Measurements from ENCODE around the gene ITGA1.

The ITGA1 gene

DNA sequence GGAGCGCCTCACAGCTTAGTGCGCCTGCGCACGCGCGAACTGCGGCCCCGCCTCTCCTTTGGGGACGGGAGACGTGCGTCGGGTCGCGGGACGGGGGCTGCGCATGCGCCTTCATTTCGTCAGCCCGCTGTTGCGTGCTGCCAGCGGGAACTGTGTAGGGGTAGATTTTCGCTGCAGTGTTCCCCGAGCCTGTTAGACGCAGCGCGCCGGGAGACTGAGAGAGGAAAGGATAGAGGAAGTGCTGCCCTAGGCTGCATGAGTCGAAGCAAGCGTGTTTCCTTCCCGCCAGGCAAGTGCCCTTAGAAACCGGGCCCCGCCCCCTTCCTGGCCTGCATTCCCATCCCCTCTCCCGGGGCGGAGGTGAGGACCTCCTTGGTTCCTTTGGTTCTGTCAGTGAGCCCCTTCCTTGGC lies 12.3 kb downstream of the ITGA1 start:
- H3K27me3 Mint-ChIP-seq: no peaks in the 10 kb centered on the region
- peaks cover 21% of the 10 kb centered on the region for H3K36me3 Mint-ChIP-seq (ENCODE audit: low read depth)
- intact Hi-C loops (cut with micrococcal nuclease): loop anchor here (2.0 kb wide), 1 partner anchor 33 kb away; no protein-coding TSS in a partner anchor
- H3K4me1 Mint-ChIP-seq (ENCODE audit: low read depth): peaks cover 60% of the 10 kb centered on the region
- no peaks in the 10 kb centered on the region for H3K9me3 Mint-ChIP-seq
- H3K4me3 Mint-ChIP-seq: peak overlapping the region; percentile 82
- H3K27ac Mint-ChIP-seq: peak overlapping the region; percentile 97

DNA sequence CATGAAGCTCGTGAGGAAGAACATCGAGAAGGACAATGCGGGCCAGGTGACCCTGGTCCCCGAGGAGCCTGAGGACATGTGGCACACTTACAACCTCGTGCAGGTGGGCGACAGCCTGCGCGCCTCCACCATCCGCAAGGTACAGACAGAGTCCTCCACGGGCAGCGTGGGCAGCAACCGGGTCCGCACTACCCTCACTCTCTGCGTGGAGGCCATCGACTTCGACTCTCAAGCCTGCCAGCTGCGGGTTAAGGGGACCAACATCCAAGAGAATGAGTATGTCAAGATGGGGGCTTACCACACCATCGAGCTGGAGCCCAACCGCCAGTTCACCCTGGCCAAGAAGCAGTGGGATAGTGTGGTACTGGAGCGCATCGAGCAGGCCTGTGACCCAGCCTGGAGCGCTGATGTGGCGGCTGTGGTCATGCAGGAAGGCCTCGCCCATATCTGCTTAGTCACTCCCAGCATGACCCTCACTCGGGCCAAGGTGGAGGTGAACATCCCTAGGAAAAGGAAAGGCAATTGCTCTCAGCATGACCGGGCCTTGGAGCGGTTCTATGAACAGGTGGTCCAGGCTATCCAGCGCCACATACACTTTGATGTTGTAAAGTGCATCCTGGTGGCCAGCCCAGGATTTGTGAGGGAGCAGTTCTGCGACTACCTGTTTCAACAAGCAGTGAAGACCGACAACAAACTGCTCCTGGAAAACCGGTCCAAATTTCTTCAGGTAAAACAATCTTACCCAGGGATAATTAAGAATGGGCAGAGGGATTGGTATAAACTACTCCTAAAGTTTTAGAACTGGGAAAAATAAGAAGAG lies 12.9 kb downstream of the ITGA1 start:
- intact Hi-C loops (cut with micrococcal nuclease): loop anchor here (2.0 kb wide), 1 partner anchor 34 kb away; no protein-coding TSS in a partner anchor
- H3K27ac Mint-ChIP-seq: peak overlapping the region; percentile 97

DNA sequence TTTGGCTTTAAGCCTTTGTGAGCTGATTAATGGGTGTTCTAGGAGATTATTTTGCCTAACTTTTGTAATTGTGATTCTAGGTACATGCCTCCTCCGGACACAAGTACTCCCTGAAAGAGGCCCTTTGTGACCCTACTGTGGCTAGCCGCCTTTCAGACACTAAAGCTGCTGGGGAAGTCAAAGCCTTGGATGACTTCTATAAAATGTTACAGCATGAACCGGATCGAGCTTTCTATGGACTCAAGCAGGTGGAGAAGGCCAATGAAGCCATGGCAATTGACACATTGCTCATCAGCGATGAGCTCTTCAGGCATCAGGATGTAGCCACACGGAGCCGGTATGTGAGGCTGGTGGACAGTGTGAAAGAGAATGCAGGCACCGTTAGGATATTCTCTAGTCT lies 13.6 kb downstream of the ITGA1 start:
- intact Hi-C loops (cut with micrococcal nuclease): loop anchor here (2.0 kb wide), 1 partner anchor 35 kb away; no protein-coding TSS in a partner anchor
- H3K27me3 Mint-ChIP-seq: no peaks in the 10 kb centered on the region
- peak overlapping the region; percentile 82 for H3K4me3 Mint-ChIP-seq
- H3K4me1 Mint-ChIP-seq (ENCODE audit: low read depth): peaks cover 70% of the 10 kb centered on the region
- peaks cover 25% of the 10 kb centered on the region for H3K36me3 Mint-ChIP-seq (ENCODE audit: low read depth)
- H3K9me3 Mint-ChIP-seq: no peaks in the 10 kb centered on the region
- H3K27ac Mint-ChIP-seq: peak overlapping the region; percentile 97

More for the DNA sequence above, 12.9 kb downstream of the ITGA1 start:
- Mint-ChIP-seq H3K4me3 (peak overlapping the region; percentile 82), H3K27me3 (no peaks in the 10 kb centered on the region), H3K4me1 (ENCODE audit: low read depth) (peaks cover 66% of the 10 kb centered on the region), H3K9me3 (no peaks in the 10 kb centered on the region), H3K36me3 (ENCODE audit: low read depth) (peaks cover 25% of the 10 kb centered on the region)

DNA sequence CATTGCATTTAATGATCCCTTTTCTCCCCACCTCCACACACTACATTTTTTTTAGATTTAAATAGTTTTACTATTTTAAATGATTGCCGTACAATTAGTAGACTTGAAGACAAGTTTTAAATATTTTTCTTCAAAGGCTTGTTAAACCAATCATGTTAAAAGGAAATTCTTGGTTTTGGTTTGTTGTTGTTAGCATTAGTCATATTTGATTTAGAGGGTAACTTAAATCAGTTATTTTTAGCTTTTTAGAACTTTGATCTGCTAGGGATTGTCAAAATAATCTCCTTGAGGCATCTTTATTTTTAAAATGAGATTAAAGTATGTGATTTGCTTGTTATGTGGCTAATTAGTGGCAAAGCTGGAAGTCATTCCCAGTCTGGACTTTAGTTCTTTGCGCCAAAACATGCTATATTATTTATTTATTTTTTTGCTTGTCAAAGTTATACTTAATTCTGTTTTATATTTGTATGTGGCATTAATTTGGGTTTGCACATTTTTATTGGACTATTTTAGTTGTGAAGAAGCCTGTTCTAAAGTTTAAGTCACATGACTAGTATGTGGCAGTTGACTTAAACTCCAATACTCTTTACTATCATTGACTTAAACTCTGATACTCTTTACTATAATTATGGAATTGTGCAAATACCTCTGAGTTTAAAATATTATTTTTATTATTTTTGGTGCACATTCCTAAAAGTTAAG lies 14.7 kb downstream of the ITGA1 start:
- Mint-ChIP-seq H3K9me3 (no peaks in the 10 kb centered on the region), H3K27me3 (no peaks in the 10 kb centered on the region), H3K4me3 (no peak overlapping the region), H3K27ac (peak overlapping the region; percentile 34), H3K36me3 (ENCODE audit: low read depth) (peaks cover 25% of the 10 kb centered on the region), H3K4me1 (ENCODE audit: low read depth) (peaks cover 60% of the 10 kb centered on the region)
- intact Hi-C loops (cut with micrococcal nuclease): no loop called here

DNA sequence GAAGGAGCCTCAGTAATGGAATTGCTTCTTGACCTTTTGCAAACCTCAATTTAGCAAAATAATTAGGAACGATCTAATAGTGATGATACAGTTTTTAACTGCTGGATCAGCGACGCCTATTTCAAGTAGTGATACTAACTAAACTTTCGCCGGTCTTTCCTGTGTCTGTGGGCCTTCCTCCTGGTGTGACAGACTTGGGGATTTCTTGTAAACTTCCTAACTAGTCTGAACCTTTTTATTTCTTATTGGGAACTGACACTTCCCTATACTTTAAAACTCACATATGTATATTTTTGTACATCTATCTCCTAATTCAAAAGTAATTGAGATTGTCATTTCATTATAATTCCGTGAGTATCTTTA lies 15.2 kb downstream of the ITGA1 start:
- intact Hi-C loops (cut with micrococcal nuclease): no loop called here
- Mint-ChIP-seq H3K4me1 (ENCODE audit: low read depth) (peaks cover 55% of the 10 kb centered on the region), H3K9me3 (no peaks in the 10 kb centered on the region), H3K27me3 (no peaks in the 10 kb centered on the region), H3K36me3 (ENCODE audit: low read depth) (peaks cover 25% of the 10 kb centered on the region), H3K4me3 (no peak overlapping the region), H3K27ac (peak overlapping the region; percentile 34)

DNA sequence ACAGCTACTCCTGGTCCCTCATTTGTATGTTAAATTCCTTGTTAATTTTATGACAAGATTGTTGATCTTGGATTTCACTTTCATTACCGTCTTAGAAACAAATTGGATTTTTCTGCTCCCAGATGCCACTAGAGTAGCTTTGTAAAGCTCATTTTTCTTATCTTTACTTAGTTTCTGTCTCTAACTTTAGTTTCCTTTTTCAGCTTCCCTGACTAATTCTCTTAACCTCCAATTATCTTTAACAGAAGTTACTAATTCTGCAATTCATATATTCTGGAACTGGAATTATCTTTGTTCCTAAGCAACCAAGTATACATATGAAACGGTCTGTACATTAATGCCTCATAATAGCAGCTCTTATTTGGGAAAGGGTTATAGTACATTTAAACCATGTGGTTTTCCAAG lies 16.7 kb downstream of the ITGA1 start:
- no peak overlapping the region for H3K4me3 Mint-ChIP-seq
- peaks cover 48% of the 10 kb centered on the region for H3K4me1 Mint-ChIP-seq (ENCODE audit: low read depth)

DNA sequence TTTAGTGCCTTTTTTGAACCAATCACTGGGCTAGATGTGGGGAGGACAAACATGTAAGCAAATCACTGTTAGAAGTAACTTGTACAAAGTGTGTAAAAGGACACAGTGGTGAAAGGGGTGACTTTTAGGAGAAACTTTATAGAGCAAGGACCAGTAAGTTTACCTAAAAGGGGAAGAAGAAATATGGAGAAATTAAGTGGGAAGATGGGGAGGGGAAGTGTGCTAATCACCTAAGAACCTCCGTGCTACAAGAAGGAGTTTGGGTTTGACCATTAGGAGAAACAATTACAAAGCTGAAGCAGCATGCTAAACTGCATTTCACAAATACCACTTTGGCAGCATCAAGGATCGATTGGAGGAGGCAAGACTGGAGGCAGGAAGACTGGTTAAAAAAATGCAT lies 17.3 kb downstream of the ITGA1 start:
- H3K4me1 Mint-ChIP-seq (ENCODE audit: low read depth): peaks cover 52% of the 10 kb centered on the region
- H3K4me3 Mint-ChIP-seq: no peak overlapping the region
- peaks cover 18% of the 10 kb centered on the region for H3K36me3 Mint-ChIP-seq (ENCODE audit: low read depth)
- H3K9me3 Mint-ChIP-seq: no peaks in the 10 kb centered on the region
- intact Hi-C loops (cut with micrococcal nuclease): no loop called here
- peak overlapping the region; percentile 2 for H3K27ac Mint-ChIP-seq
- H3K27me3 Mint-ChIP-seq: no peaks in the 10 kb centered on the region

More for the DNA sequence above, 16.7 kb downstream of the ITGA1 start:
- intact Hi-C loops (cut with micrococcal nuclease): no loop called here
- Mint-ChIP-seq H3K9me3 (no peaks in the 10 kb centered on the region), H3K36me3 (ENCODE audit: low read depth) (peaks cover 24% of the 10 kb centered on the region), H3K27me3 (no peaks in the 10 kb centered on the region), H3K27ac (peak overlapping the region; percentile 2)

DNA sequence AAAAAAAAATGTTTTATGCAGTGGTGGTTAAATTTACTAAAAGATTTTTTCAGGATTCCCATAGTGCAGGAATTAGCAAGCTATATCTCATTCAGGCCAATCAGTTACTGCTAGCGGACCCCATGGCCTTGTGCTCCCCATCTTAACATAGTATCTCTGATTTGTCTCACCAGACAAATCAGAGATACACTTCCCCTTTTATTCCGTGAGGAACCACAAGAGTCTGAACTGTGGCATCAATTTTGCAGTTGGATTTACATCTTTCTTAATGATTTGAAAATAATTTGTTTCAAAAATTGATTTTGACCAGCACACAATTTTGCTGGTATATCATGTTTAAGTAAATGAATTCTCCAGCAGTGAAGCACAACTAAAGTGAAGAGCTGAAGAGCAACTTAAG lies 17.9 kb downstream of the ITGA1 start:
- intact Hi-C loops (cut with micrococcal nuclease): no loop called here
- Mint-ChIP-seq H3K27me3 (no peaks in the 10 kb centered on the region), H3K36me3 (ENCODE audit: low read depth) (peaks cover 12% of the 10 kb centered on the region), H3K27ac (no peak overlapping the region), H3K4me1 (ENCODE audit: low read depth) (peaks cover 52% of the 10 kb centered on the region), H3K4me3 (no peak overlapping the region), H3K9me3 (no peaks in the 10 kb centered on the region)

DNA sequence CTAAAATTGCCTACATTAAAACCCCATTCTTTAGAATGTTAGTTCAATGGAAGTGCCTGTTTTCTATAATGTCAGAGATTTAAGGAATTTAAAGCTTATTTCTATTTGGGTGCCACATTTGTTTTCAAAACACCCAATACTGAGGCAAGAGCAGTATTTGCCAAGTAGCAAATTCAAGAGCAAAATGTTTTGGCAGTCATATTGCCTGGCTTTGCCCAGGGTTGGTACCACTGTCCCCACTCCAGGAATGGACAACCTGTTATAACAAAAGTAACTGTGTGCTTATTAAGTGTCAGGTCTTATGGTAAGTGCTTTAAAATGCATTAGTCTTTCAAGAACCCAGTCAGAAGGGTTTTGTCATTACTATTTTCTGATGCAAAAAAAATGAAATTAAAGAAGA lies 19.3 kb downstream of the ITGA1 start:
- H3K4me1 Mint-ChIP-seq (ENCODE audit: low read depth): peaks cover 43% of the 10 kb centered on the region
- intact Hi-C loops (cut with micrococcal nuclease): no loop called here
- no peaks in the 10 kb centered on the region for H3K9me3 Mint-ChIP-seq
- H3K27me3 Mint-ChIP-seq: no peaks in the 10 kb centered on the region
- peaks cover 9% of the 10 kb centered on the region for H3K36me3 Mint-ChIP-seq (ENCODE audit: low read depth)
- no peak overlapping the region for H3K27ac Mint-ChIP-seq
- H3K4me3 Mint-ChIP-seq: no peak overlapping the region

DNA sequence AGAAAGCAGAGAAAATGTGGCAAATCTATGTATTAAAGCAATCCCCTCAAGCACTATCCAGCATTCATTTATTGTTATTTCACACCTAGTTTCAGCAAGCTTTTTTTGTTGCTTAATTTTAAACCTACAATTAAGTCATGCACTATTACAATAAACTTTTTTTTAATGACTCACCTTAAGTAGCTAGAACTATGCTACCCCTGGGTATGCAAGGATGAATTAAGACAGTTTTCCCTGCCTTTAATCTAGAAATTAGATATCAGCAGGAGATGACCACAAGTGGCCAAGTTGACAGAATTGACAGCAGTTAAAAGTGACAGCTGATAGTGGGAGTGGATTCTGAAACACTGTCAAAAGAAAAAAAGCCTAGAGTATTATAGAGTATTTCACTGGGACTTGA lies 20.0 kb downstream of the ITGA1 start:
- H3K27ac Mint-ChIP-seq: no peak overlapping the region
- no peaks in the 10 kb centered on the region for H3K27me3 Mint-ChIP-seq
- peaks cover 9% of the 10 kb centered on the region for H3K36me3 Mint-ChIP-seq (ENCODE audit: low read depth)
- H3K4me1 Mint-ChIP-seq (ENCODE audit: low read depth): peaks cover 42% of the 10 kb centered on the region
- H3K9me3 Mint-ChIP-seq: no peaks in the 10 kb centered on the region
- H3K4me3 Mint-ChIP-seq: no peak overlapping the region
- intact Hi-C loops (cut with micrococcal nuclease): no loop called here

DNA sequence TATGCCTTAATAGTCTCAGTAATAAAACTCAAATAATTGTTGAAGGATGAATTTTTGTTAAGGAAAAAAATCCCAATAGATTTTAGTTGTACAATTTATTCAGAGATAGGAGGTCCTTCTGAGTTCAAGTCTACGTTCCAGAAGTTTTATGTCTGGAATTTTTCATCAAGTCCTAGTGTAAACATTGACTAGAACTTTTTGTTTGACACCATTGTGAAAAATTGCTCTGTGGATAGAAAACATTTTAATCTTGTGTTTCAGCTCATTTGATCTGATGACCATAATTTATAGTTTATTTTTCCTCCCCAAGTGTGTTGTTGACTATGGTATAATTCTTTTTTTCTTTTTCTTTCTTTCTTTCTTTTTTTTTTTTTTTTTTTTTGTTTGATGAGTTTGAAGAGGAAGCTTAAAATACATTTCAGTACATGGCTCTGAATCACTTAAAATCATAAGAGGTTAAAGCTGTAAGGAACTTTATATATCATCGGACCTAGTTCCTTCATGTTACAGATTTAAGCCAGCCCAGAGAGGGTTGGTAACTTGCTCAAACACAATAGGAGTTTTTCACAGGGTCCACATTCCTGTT lies 20.7 kb downstream of the ITGA1 start:
- H3K36me3 Mint-ChIP-seq (ENCODE audit: low read depth): peaks cover 9% of the 10 kb centered on the region
- no peak overlapping the region for H3K4me3 Mint-ChIP-seq
- H3K9me3 Mint-ChIP-seq: no peaks in the 10 kb centered on the region
- no peaks in the 10 kb centered on the region for H3K27me3 Mint-ChIP-seq
- intact Hi-C loops (cut with micrococcal nuclease): no loop called here
- H3K4me1 Mint-ChIP-seq (ENCODE audit: low read depth): peaks cover 37% of the 10 kb centered on the region
- H3K27ac Mint-ChIP-seq: no peak overlapping the region

DNA sequence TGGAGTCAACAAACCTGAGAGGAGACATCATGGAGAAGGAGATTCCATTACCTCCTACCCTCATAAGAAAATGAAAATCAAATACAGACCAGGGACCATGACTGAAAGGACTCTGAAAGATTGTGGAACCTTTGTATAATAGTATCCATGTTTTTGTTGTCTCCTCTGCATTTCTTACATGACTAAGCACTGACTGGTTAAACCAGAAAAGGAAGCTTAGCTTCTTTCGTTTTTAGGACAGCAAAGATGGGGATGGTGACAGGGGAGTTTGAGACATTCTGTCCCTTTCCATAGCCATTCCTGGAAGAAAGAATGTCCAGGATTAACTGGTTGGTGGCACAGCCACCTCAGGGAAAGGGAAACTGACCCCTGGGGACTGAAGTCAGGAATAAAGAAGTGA lies 22.2 kb downstream of the ITGA1 start:
- H3K4me1 Mint-ChIP-seq (ENCODE audit: low read depth): peaks cover 28% of the 10 kb centered on the region
- peak overlapping the region; percentile 94 for H3K27ac Mint-ChIP-seq
- peaks cover 5% of the 10 kb centered on the region for H3K36me3 Mint-ChIP-seq (ENCODE audit: low read depth)
- intact Hi-C loops (cut with micrococcal nuclease): no loop called here
- H3K9me3 Mint-ChIP-seq: no peaks in the 10 kb centered on the region
- H3K27me3 Mint-ChIP-seq: no peaks in the 10 kb centered on the region
- H3K4me3 Mint-ChIP-seq: peak overlapping the region; percentile 52

DNA sequence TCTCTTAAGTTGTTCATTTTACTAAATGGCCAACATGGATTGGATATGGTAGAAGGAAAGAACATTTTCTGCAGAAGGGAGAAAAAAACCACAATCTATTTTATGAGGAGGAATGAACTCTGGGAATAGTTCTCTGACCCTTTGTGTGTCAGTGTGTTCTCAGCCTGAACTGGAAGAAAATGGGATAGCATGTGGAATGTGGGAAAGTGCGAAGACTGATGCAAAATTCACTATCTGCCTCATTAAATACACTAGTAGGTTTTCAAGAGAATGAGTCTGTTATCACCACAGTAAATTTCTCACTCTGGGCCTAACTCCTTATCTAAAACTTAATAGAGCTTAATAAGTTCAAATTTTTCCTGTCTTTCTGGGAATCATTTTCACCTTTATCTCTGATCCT lies 22.7 kb downstream of the ITGA1 start:
- H3K36me3 Mint-ChIP-seq (ENCODE audit: low read depth): no peaks in the 10 kb centered on the region
- intact Hi-C loops (cut with micrococcal nuclease): no loop called here
- H3K27me3 Mint-ChIP-seq: no peaks in the 10 kb centered on the region
- H3K27ac Mint-ChIP-seq: peak overlapping the region; percentile 94
- peaks cover 23% of the 10 kb centered on the region for H3K4me1 Mint-ChIP-seq (ENCODE audit: low read depth)
- H3K9me3 Mint-ChIP-seq: no peaks in the 10 kb centered on the region
- H3K4me3 Mint-ChIP-seq: no peak overlapping the region

DNA sequence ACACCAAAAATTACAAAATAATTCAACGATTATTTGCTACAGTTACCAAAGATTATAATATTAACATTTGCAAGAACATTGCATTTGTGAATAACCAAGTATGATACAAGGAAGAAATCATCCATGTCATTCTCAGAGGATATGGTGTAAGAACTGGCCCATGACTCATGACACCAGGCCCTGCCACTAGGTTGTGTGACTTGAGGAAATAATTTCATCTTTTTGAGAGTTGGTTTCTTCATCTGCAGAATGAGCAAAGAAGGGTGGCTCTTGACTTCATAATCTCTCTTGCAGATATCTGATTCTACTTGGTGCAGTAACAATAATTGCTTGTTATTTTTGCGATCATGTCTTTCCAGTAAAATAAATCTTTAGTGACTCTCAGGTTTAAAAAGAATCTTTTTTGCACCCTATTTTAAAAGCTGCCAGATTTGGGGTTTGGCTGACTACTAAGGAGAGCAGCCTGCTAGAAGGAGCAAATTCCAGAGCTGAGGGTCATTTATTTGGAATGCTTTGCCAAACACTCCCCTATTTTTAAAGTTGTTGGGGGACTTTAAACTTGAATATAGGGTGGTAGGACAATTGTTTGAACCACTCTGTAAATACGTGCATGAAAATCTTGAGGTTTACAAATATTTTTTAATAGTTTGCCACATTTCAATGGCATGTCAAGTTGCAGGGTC lies 23.5 kb downstream of the ITGA1 start:
- intact Hi-C loops (cut with micrococcal nuclease): no loop called here
- H3K4me1 Mint-ChIP-seq (ENCODE audit: low read depth): peaks cover 18% of the 10 kb centered on the region
- peak overlapping the region; percentile 94 for H3K27ac Mint-ChIP-seq
- H3K27me3 Mint-ChIP-seq: no peaks in the 10 kb centered on the region
- H3K9me3 Mint-ChIP-seq: no peaks in the 10 kb centered on the region
- no peak overlapping the region for H3K4me3 Mint-ChIP-seq
- no peaks in the 10 kb centered on the region for H3K36me3 Mint-ChIP-seq (ENCODE audit: low read depth)
